Liver (tissue), 9 donors: Measurements from ENCODE around the gene JAG1. TPM values are rescaled to one million over a fixed set of nuclear protein-coding genes. Genes with fewer than 3 reads are reported as not detected.

Source experiments
- DNase-seq: peaks from one replicate; pipeline ENCODE4 v3.0.0-alpha.2; 2017; ENCODE audit warnings: low spot score
- H3K27ac ChIP-seq, 2 donors: one replicate each; pipeline ENCODE4 v1.7.0; 2013; ENCODE audit warnings: inconsistent platforms in 2 of 2, low read length in 2 of 2, control low read depth in 1 of 2, low read depth in 1 of 2, mild to moderate bottlenecking in 1 of 2
- H3K27me3 ChIP-seq, 4 donors: one replicate each; pipeline versions ENCODE4 v1.6.1 to v1.7.0; 2013; ENCODE audit warnings: low read length in 3 of 4, inconsistent platforms in 1 of 4, mild to moderate bottlenecking in 1 of 4, moderate library complexity in 1 of 4; ENCODE audit not compliant: control insufficient read depth in 4 of 4, insufficient read depth in 4 of 4
- H3K36me3 ChIP-seq, 4 donors: one replicate each; pipeline versions ENCODE4 v1.6.1 to v1.7.0; 2013; ENCODE audit warnings: low read length in 3 of 4, mild to moderate bottlenecking in 3 of 4, low read depth in 1 of 4, moderate library complexity in 1 of 4; ENCODE audit not compliant: control insufficient read depth in 4 of 4, insufficient read depth in 3 of 4
- H3K4me1 ChIP-seq, 4 donors: one replicate each; pipeline versions ENCODE4 v1.6.1 to v1.7.0; 2013; ENCODE audit warnings: low read length in 3 of 4, mild to moderate bottlenecking in 3 of 4, moderate library complexity in 1 of 4; ENCODE audit not compliant: control insufficient read depth in 4 of 4, insufficient read depth in 4 of 4
- H3K4me3 ChIP-seq, 3 donors: one replicate each; pipeline versions ENCODE4 v1.6.1 to v1.7.0; 2013; ENCODE audit warnings: low read length in 3 of 3, control low read depth in 1 of 3, low read depth in 1 of 3, mild to moderate bottlenecking in 1 of 3
- H3K9ac ChIP-seq, 2 donors: one replicate each; pipeline ENCODE4 v1.7.0; 2013; ENCODE audit warnings: low read length in 2 of 2, mild to moderate bottlenecking in 2 of 2, moderate library complexity in 2 of 2, control low read depth in 1 of 2, low read depth in 1 of 2
- H3K9me3 ChIP-seq, 4 donors: one replicate each; pipeline versions ENCODE4 v1.6.1 to v1.7.0; 2013; ENCODE audit warnings: low read length in 3 of 4; ENCODE audit not compliant: control insufficient read depth in 4 of 4
- CTCF ChIP-seq: fragments of 150-350 bp; IDR thresholded peaks from 2 replicates; pipeline ENCODE4 v1.5.1; 2017; ENCODE audit warnings: improper control_type of control experiment, low read depth, low read length; ENCODE audit not compliant: missing input control
- GABPA ChIP-seq, 2 donors: IDR thresholded peaks in 1 of 2; conservative IDR thresholded peaks in 1 of 2; 2 replicates each; pipeline ENCODE4 v1.6.1; 2016; ENCODE audit warnings: antibody characterized with exemption in 2 of 2, mild to moderate bottlenecking in 1 of 2, moderate library complexity in 1 of 2
- HNF4G ChIP-seq: IDR thresholded peaks from 2 replicates; pipeline ENCODE4 v1.6.1; 2016; ENCODE audit warnings: antibody characterized with exemption
- RAD21 ChIP-seq, 2 donors: IDR thresholded peaks; 2 replicates each; pipeline ENCODE4 v1.6.1; 2016; ENCODE audit warnings: antibody characterized with exemption in 2 of 2, mild to moderate bottlenecking in 2 of 2
- RXRA ChIP-seq, 2 donors: IDR thresholded peaks; 2 replicates each; pipeline ENCODE4 v1.6.1; 2017 to 2018; ENCODE audit warnings: antibody characterized with exemption in 2 of 2, mild to moderate bottlenecking in 1 of 2
- SP1 ChIP-seq: IDR thresholded peaks from 2 replicates; pipeline ENCODE4 v1.6.1; 2018; ENCODE audit warnings: antibody characterized with exemption, mild to moderate bottlenecking
- YY1 ChIP-seq: IDR thresholded peaks from 2 replicates; pipeline ENCODE4 v1.6.1; 2016; ENCODE audit warnings: antibody characterized with exemption, mild to moderate bottlenecking
- WGBS: extraction: QIAGEN DNeasy Blood & Tissue Kit; methylation state at CpG from one replicate; pipeline ENCODE4 v1.1.7; 2013; 5-methylcytosine and 5-hydroxymethylcytosine counted together
- polyA plus RNA-seq, 2 donors: library from polyadenylated mRNA; stranded (reverse) in 1 of 2; unstranded in 1 of 2; fragments of 200-250 nt in 1 of 2; fragments of >200 nt in 1 of 2; fragmentation: Nextera tagmentation in 1 of 2; extraction: Ambion mirVana in 1 of 2; gene quantifications; one replicate each; pipeline versions ENCODE4 v1.2.1 to v1.2.3, GENCODE V29; 2013 to 2015
- total RNA-seq, 2 donors: library from RNA; depleted of rRNA; stranded (reverse); fragments of >200 nt; gene quantifications; one replicate each; pipeline ENCODE4 v1.2.3, GENCODE V29; 2014
- TF ChIP-seq, protein P1 (sequence below): IDR thresholded peaks from 2 replicates; pipeline ENCODE4 v1.6.1; 2016; ENCODE audit warnings: antibody characterized with exemption
- donor health status: healthy.
- donor health status: healthy.
- donor health status: healthy.
- donor health status: healthy.
- donor health status: healthy.

Gene JAG1
- total and polyA plus RNA-seq, 4 donors: 1.8 to 16.6 (median 4.6) TPM

DNA sequence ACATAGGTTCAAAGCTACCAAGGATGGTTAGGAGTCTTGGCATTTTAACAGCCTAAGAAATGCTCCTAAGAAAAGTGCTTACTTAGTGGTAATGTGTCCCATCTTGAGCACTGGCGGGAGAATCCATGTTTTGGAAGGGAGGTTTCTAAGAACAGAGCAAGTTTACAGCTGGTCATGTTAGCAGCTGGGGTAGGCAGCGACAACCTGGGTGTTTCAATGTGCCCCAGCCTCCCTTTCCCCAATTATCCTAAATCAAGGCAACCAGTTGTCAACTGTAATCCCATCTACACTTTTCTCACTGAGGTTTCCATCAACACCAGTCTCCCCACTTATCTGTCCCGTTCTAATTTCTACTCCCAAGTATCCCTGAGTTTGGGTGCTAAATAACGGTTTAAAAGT lies 1.6 kb upstream of the JAG1 start (continued):
- no peak for TF ChIP-seq CTCF

DNA sequence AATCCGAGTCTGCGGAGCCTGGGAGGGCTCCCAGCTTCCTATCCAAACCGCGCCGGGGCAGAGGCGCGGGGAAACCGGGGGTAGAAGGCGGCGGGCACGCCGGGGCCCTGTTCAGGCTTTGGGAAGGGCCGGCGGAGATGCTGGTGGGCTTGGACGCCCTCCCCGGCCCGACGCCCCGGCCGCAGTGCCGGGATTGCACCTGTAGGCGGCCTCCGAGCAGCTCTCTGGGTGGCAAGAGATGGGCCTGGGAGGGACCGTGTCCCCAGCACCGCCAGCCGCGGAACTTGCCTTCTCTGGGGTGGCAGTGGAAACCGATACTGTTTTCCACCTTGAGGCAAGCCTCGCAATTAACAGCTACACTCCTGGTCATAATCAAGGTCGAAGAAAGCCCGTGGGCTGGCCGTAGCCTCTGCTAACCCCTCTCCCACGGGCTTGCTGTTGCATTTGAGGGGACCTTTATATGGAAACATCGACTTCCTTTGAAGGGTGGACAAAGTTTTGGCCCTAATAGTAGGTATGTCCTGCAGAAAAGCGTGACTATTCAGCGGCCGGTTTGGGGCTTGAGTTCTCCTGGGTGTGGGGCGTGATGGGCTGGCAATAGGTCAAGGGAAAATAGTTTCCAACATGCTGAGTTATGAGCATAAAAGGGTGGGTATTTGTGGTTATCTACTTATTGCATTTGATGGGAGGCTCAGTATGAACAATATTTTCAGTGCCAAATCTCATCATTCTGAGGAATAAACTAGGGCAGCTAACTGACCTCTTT lies 1.1 kb upstream of the JAG1 start:
- 4% methylated on average over 38 of the region's 38 CpGs for WGBS
- no peaks in the 10 kb centered on the region for H3K27me3 ChIP-seq
- peaks cover 3 to 28% (median 7%) of the 10 kb centered on the region in 4 donors for H3K4me1 ChIP-seq
- peak overlapping the region; percentile 33 to 94 (median 80) for H3K4me3 ChIP-seq
- H3K36me3 ChIP-seq: no peaks in the 10 kb centered on the region
- H3K9me3 ChIP-seq: no peaks in the 10 kb centered on the region
- peak; percentile 75 for DNase-seq
- H3K9ac ChIP-seq: peak overlapping the region; percentile 25 to 36
- TF ChIP-seq CTCF (peak; percentile 87), YY1 (peak; percentile 29), RAD21 (IDR thresholded peaks at IDR 0.05) (peak; percentile 84 to 89), HNF4G (peak; percentile 10)
- TF ChIP-seq, protein P1, sequence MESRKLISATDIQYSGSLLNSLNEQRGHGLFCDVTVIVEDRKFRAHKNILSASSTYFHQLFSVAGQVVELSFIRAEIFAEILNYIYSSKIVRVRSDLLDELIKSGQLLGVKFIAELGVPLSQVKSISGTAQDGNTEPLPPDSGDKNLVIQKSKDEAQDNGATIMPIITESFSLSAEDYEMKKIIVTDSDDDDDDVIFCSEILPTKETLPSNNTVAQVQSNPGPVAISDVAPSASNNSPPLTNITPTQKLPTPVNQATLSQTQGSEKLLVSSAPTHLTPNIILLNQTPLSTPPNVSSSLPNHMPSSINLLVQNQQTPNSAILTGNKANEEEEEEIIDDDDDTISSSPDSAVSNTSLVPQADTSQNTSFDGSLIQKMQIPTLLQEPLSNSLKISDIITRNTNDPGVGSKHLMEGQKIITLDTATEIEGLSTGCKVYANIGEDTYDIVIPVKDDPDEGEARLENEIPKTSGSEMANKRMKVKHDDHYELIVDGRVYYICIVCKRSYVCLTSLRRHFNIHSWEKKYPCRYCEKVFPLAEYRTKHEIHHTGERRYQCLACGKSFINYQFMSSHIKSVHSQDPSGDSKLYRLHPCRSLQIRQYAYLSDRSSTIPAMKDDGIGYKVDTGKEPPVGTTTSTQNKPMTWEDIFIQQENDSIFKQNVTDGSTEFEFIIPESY: no peak
- H3K27ac ChIP-seq: peak overlapping the region; percentile 90

- under 1% methylated on average over 73 of the region's 73 CpGs for WGBS
- H3K4me1 ChIP-seq: peaks cover 3 to 29% (median 7%) of the 10 kb centered on the region in 4 donors
Observed at GRCh38 chr20:10673176-10673841, 490 bp downstream of the JAG1 start.

More at GRCh38 chr20:10673176-10673841, 490 bp downstream of the JAG1 start:
- peak overlapping the region; percentile 90 for H3K27ac ChIP-seq
- no peaks in the 10 kb centered on the region for H3K27me3 ChIP-seq
- TF ChIP-seq RXRA (IDR thresholded peaks at IDR 0.05) (no peak), SP1 (no peak), GABPA (IDR thresholded peaks at IDR 0.05 in 1 of 2, conservative IDR thresholded peaks at IDR 0.05 in 1 of 2) (no peak)
- H3K9ac ChIP-seq: peak overlapping the region; percentile 50 to 51
- peak; percentile 45 for DNase-seq
- no peaks in the 10 kb centered on the region for H3K9me3 ChIP-seq
- H3K36me3 ChIP-seq: no peaks in the 10 kb centered on the region
- H3K4me3 ChIP-seq: peak overlapping the region; percentile 80 to 94 (median 80)
